GM23338 (cell line): ENCODE data around the gene TTC1. TPM values are rescaled to one million over a fixed set of nuclear protein-coding genes. Genes with fewer than 3 reads are reported as not detected.

ENCODE experiments used
- ATAC-seq: fragments of 200-7000 bp; cut with Tn5 transposase; 3 replicates; pipeline ENCODE4 v1.9.1; 2020
- DNase-seq: peaks from one replicate; pipeline ENCODE4 v3.0.0-alpha.2; 2015; ENCODE audit warnings: low spot score
- H2AFZ ChIP-seq: fragments of 200-600 bp; sonication (generic); 2 replicates; pipeline ENCODE4 v1.8.0; 2016; ENCODE audit warnings: antibody characterized with exemption, mild to moderate bottlenecking, moderate library complexity
- H3F3A ChIP-seq: fragments of 200-600 bp; sonication (generic); replicated peaks from 2 replicates; pipeline ENCODE4 v1.8.0; 2017; ENCODE audit warnings: antibody characterized with exemption, mixed run types, low read depth
- H3K27ac ChIP-seq: fragments of 200-600 bp; sonication (generic); 2 replicates; pipeline ENCODE4 v1.6.1; 2016; ENCODE audit warnings: low read depth
- H3K27me3 ChIP-seq: fragments of 200-600 bp; sonication (generic); 2 replicates; pipeline ENCODE4 v1.8.0; 2016; ENCODE audit warnings: mild to moderate bottlenecking, mixed run types, moderate library complexity; ENCODE audit not compliant: insufficient read depth
- H3K36me3 ChIP-seq: fragments of 200-600 bp; sonication (generic); 2 replicates; pipeline ENCODE4 v1.8.0; 2016; ENCODE audit warnings: mild to moderate bottlenecking; ENCODE audit not compliant: insufficient read depth
- H3K4me1 ChIP-seq: fragments of 200-600 bp; sonication (generic); 2 replicates; pipeline ENCODE4 v1.8.0; 2016; ENCODE audit warnings: mild to moderate bottlenecking, moderate library complexity; ENCODE audit not compliant: insufficient read depth
- H3K4me2 ChIP-seq: fragments of 200-600 bp; sonication (generic); 2 replicates; pipeline ENCODE4 v1.7.1; 2017; ENCODE audit warnings: mixed run types
- H3K4me3 ChIP-seq: fragments of 200-600 bp; sonication (generic); 2 replicates; pipeline ENCODE4 v1.6.1; 2016; ENCODE audit warnings: mixed run types
- H3K79me2 ChIP-seq: fragments of 200-600 bp; sonication (generic); replicated peaks from 2 replicates; pipeline ENCODE4 v1.8.0; 2017; ENCODE audit warnings: mild to moderate bottlenecking; ENCODE audit not compliant: insufficient read depth
- H3K9me2 ChIP-seq: fragments of 200-600 bp; sonication (generic); 2 replicates; pipeline ENCODE4 v1.8.0; 2017; ENCODE audit not compliant: insufficient read depth
- H4K20me1 ChIP-seq: fragments of 200-600 bp; sonication (generic); replicated peaks from 2 replicates; pipeline ENCODE4 v1.8.0; 2017; ENCODE audit warnings: mild to moderate bottlenecking; ENCODE audit not compliant: insufficient read depth
- H3K27ac Mint-ChIP-seq: 2 replicates; pipeline ENCODE4 v1.8.0; 2020; ENCODE audit warnings: inconsistent platforms, mild to moderate bottlenecking, moderate library complexity, mixed read lengths
- H3K27me3 Mint-ChIP-seq: 3 replicates; pipeline ENCODE4 v1.8.0; 2022; ENCODE audit warnings: low read depth, mild to moderate bottlenecking, moderate library complexity, mixed read lengths, inconsistent platforms; ENCODE audit not compliant: insufficient read depth, poor library complexity
- H3K36me3 Mint-ChIP-seq: 3 replicates; pipeline ENCODE4 v1.8.0; 2021; ENCODE audit warnings: low read depth, mild to moderate bottlenecking, inconsistent platforms, moderate library complexity, mixed read lengths
- H3K4me1 Mint-ChIP-seq: 3 replicates; pipeline ENCODE4 v1.8.0; 2020; ENCODE audit warnings: mild to moderate bottlenecking, inconsistent platforms, mixed read lengths
- H3K4me3 Mint-ChIP-seq: 3 replicates; pipeline ENCODE4 v1.8.0; 2021; ENCODE audit warnings: moderate library complexity, mild to moderate bottlenecking, inconsistent platforms, mixed read lengths
- H3K9me3 Mint-ChIP-seq: 3 replicates; pipeline ENCODE4 v1.8.0; 2020; ENCODE audit warnings: moderate library complexity, mild to moderate bottlenecking, inconsistent platforms, mixed read lengths
- CREB1 ChIP-seq: fragments of 250-450 bp; sonication (Bioruptor Pico); IDR thresholded peaks from 2 replicates; pipeline ENCODE4 v1.5.0; 2020; ENCODE audit warnings: low read depth, mild to moderate bottlenecking, moderate library complexity
- EZH2 ChIP-seq: fragments of 200-600 bp; sonication (generic); IDR thresholded peaks from one replicate; pipeline ENCODE4 v1.8.0; 2017; ENCODE audit warnings: antibody characterized with exemption, mild to moderate bottlenecking, low read depth; ENCODE audit not compliant: unreplicated experiment
- EZH2phosphoT487 ChIP-seq: fragments of 200-600 bp; sonication (generic); IDR thresholded peaks from one replicate; pipeline ENCODE4 v1.8.1; 2018; ENCODE audit warnings: antibody characterized with exemption; ENCODE audit not compliant: unreplicated experiment
- JUNB ChIP-seq: IDR thresholded peaks from one replicate; pipeline ENCODE4 v1.6.1; 2016; ENCODE audit warnings: antibody characterized with exemption; ENCODE audit not compliant: unreplicated experiment
- NANOG ChIP-seq: IDR thresholded peaks from 2 replicates; pipeline ENCODE4 v1.6.1; 2016; ENCODE audit warnings: antibody characterized with exemption, borderline replicate concordance
- POLR2AphosphoS5 ChIP-seq: IDR thresholded peaks from 2 replicates; pipeline ENCODE4 v1.6.1; 2016; ENCODE audit warnings: antibody characterized with exemption, low read depth
- STAT1 ChIP-seq: IDR thresholded peaks from one replicate; pipeline ENCODE4 v1.6.1; 2016; ENCODE audit warnings: antibody characterized with exemption; ENCODE audit not compliant: unreplicated experiment
- ZNF114 ChIP-seq: fragments of 250-450 bp; sonication (Bioruptor Pico); IDR thresholded peaks from 2 replicates; pipeline ENCODE4 v1.5.0; 2020; ENCODE audit warnings: mild to moderate bottlenecking, moderate library complexity
- ZNF331 ChIP-seq: fragments of 250-450 bp; sonication (Bioruptor Pico); IDR thresholded peaks from 2 replicates; pipeline ENCODE4 v1.5.0; 2020; ENCODE audit warnings: low read depth, mild to moderate bottlenecking, moderate library complexity
- polyA plus RNA-seq: library from polyadenylated mRNA; unstranded; fragments of >200 nt; fragmentation: Nextera tagmentation; extraction: Ambion mirVana; gene quantifications from 2 replicates; pipeline ENCODE4 v1.2.1, GENCODE V29; 2016
- total RNA-seq: library from RNA; depleted of rRNA; stranded (reverse); fragments of >200 nt; shearing (Covaris generic); gene quantifications from 2 replicates; pipeline ENCODE4 v1.2.3, GENCODE V29; 2014
- TF ChIP-seq, protein P1 (sequence below): IDR thresholded peaks from one replicate; pipeline ENCODE4 v1.6.1; 2018; ENCODE audit warnings: antibody characterized with exemption; ENCODE audit not compliant: unreplicated experiment
- TF ChIP-seq, protein P2 (sequence below): fragments of 250-450 bp; sonication (Bioruptor Pico); IDR thresholded peaks from 2 replicates; pipeline ENCODE4 v1.5.0; 2020; ENCODE audit warnings: mild to moderate bottlenecking, moderate library complexity
- TF ChIP-seq, protein P3 (sequence below), 2 experiments: fragments of 200-600 bp in 1 of 2; sonication (generic) in 1 of 2; conservative IDR thresholded peaks; 2 replicates each; pipeline versions ENCODE4 v1.5.1 to v1.6.1; 2016 to 2017; ENCODE audit warnings: antibody characterized with exemption in 2 of 2, low read depth in 2 of 2, mild to moderate bottlenecking in 2 of 2, moderate library complexity in 1 of 2
- TF ChIP-seq, protein P4 (sequence below): IDR thresholded peaks from 2 replicates; pipeline ENCODE4 v1.6.1; 2016; ENCODE audit warnings: antibody characterized with exemption

Gene TTC1
- total and polyA plus RNA-seq, 2 experiments from 2014 or later: 48.9 to 131 TPM

DNA sequence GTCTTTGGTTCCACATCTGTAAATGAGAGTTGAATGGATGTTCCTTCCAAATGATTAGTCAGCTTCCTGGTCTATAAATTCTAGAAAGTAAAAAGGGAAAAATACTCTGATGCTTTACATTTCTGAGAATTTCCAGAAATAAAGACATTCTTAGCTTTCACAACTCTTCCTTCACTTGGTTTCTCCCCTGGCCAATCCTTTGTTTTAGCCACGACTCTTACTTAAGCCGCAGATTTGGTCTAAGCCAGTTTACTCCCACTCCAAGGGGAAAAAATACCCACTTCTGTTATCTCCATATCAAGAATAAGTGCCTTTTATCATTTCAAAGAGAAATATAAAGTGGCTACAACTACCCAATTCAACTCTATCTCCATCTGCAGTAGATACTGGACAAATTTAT is 80.6 kb downstream of the TTC1 start:
- H3K79me2 ChIP-seq: 0 out of 2 replicates have a peak, but pooled peaks cover 4% of the 10 kb centered on the region
- ATAC-seq: no peak; the same call in 2 of the 3 replicates
- no peak overlapping the region for H3K4me2 ChIP-seq
- H3K9me3 Mint-ChIP-seq: no peaks in the 10 kb centered on the region
- H3K4me3 Mint-ChIP-seq: no peak overlapping the region
- no peak overlapping the region for H2AFZ ChIP-seq
- DNase-seq: no peak
- H3K27me3 ChIP-seq: no peaks in the 10 kb centered on the region
- TF ChIP-seq STAT1 (no peak), CREB1 (no peak), EZH2phosphoT487 (no peak), ZNF331 (CRISPR knock-in tag) (no peak), JUNB (no peak), NANOG (no peak), ZNF114 (CRISPR knock-in tag) (no peak), POLR2AphosphoS5 (no peak), EZH2 (no peak)
- TF ChIP-seq, protein P1, sequence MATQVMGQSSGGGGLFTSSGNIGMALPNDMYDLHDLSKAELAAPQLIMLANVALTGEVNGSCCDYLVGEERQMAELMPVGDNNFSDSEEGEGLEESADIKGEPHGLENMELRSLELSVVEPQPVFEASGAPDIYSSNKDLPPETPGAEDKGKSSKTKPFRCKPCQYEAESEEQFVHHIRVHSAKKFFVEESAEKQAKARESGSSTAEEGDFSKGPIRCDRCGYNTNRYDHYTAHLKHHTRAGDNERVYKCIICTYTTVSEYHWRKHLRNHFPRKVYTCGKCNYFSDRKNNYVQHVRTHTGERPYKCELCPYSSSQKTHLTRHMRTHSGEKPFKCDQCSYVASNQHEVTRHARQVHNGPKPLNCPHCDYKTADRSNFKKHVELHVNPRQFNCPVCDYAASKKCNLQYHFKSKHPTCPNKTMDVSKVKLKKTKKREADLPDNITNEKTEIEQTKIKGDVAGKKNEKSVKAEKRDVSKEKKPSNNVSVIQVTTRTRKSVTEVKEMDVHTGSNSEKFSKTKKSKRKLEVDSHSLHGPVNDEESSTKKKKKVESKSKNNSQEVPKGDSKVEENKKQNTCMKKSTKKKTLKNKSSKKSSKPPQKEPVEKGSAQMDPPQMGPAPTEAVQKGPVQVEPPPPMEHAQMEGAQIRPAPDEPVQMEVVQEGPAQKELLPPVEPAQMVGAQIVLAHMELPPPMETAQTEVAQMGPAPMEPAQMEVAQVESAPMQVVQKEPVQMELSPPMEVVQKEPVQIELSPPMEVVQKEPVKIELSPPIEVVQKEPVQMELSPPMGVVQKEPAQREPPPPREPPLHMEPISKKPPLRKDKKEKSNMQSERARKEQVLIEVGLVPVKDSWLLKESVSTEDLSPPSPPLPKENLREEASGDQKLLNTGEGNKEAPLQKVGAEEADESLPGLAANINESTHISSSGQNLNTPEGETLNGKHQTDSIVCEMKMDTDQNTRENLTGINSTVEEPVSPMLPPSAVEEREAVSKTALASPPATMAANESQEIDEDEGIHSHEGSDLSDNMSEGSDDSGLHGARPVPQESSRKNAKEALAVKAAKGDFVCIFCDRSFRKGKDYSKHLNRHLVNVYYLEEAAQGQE: no peak
- TF ChIP-seq, protein P2, sequence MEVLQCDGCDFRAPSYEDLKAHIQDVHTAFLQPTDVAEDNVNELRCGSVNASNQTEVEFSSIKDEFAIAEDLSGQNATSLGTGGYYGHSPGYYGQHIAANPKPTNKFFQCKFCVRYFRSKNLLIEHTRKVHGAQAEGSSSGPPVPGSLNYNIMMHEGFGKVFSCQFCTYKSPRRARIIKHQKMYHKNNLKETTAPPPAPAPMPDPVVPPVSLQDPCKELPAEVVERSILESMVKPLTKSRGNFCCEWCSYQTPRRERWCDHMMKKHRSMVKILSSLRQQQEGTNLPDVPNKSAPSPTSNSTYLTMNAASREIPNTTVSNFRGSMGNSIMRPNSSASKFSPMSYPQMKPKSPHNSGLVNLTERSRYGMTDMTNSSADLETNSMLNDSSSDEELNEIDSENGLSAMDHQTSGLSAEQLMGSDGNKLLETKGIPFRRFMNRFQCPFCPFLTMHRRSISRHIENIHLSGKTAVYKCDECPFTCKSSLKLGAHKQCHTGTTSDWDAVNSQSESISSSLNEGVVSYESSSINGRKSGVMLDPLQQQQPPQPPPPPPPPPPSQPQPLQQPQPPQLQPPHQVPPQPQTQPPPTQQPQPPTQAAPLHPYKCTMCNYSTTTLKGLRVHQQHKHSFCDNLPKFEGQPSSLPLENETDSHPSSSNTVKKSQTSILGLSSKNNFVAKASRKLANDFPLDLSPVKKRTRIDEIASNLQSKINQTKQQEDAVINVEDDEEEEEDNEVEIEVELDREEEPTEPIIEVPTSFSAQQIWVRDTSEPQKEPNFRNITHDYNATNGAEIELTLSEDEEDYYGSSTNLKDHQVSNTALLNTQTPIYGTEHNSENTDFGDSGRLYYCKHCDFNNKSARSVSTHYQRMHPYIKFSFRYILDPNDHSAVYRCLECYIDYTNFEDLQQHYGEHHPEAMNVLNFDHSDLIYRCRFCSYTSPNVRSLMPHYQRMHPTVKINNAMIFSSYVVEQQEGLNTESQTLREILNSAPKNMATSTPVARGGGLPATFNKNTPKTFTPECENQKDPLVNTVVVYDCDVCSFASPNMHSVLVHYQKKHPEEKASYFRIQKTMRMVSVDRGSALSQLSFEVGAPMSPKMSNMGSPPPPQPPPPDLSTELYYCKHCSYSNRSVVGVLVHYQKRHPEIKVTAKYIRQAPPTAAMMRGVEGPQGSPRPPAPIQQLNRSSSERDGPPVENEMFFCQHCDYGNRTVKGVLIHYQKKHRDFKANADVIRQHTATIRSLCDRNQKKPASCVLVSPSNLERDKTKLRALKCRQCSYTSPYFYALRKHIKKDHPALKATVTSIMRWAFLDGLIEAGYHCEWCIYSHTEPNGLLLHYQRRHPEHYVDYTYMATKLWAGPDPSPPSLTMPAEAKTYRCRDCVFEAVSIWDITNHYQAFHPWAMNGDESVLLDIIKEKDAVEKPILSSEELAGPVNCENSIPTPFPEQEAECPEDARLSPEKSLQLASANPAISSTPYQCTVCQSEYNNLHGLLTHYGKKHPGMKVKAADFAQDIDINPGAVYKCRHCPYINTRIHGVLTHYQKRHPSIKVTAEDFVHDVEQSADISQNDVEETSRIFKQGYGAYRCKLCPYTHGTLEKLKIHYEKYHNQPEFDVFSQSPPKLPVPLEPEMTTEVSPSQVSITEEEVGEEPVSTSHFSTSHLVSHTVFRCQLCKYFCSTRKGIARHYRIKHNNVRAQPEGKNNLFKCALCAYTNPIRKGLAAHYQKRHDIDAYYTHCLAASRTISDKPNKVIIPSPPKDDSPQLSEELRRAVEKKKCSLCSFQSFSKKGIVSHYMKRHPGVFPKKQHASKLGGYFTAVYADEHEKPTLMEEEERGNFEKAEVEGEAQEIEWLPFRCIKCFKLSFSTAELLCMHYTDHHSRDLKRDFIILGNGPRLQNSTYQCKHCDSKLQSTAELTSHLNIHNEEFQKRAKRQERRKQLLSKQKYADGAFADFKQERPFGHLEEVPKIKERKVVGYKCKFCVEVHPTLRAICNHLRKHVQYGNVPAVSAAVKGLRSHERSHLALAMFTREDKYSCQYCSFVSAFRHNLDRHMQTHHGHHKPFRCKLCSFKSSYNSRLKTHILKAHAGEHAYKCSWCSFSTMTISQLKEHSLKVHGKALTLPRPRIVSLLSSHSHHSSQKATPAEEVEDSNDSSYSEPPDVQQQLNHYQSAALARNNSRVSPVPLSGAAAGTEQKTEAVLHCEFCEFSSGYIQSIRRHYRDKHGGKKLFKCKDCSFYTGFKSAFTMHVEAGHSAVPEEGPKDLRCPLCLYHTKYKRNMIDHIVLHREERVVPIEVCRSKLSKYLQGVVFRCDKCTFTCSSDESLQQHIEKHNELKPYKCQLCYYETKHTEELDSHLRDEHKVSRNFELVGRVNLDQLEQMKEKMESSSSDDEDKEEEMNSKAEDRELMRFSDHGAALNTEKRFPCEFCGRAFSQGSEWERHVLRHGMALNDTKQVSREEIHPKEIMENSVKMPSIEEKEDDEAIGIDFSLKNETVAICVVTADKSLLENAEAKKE (CRISPR knock-in tag): no peak
- TF ChIP-seq, protein P3, sequence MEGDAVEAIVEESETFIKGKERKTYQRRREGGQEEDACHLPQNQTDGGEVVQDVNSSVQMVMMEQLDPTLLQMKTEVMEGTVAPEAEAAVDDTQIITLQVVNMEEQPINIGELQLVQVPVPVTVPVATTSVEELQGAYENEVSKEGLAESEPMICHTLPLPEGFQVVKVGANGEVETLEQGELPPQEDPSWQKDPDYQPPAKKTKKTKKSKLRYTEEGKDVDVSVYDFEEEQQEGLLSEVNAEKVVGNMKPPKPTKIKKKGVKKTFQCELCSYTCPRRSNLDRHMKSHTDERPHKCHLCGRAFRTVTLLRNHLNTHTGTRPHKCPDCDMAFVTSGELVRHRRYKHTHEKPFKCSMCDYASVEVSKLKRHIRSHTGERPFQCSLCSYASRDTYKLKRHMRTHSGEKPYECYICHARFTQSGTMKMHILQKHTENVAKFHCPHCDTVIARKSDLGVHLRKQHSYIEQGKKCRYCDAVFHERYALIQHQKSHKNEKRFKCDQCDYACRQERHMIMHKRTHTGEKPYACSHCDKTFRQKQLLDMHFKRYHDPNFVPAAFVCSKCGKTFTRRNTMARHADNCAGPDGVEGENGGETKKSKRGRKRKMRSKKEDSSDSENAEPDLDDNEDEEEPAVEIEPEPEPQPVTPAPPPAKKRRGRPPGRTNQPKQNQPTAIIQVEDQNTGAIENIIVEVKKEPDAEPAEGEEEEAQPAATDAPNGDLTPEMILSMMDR (conservative IDR thresholded peaks at IDR 0.05; ENCODE audit: low read depth in 2 of 2): no peak
- TF ChIP-seq, protein P4, sequence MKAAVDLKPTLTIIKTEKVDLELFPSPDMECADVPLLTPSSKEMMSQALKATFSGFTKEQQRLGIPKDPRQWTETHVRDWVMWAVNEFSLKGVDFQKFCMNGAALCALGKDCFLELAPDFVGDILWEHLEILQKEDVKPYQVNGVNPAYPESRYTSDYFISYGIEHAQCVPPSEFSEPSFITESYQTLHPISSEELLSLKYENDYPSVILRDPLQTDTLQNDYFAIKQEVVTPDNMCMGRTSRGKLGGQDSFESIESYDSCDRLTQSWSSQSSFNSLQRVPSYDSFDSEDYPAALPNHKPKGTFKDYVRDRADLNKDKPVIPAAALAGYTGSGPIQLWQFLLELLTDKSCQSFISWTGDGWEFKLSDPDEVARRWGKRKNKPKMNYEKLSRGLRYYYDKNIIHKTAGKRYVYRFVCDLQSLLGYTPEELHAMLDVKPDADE: no peak
- peaks cover 12% of the 10 kb centered on the region for H3K4me1 Mint-ChIP-seq
- H3K36me3 ChIP-seq: peaks cover 19% of the 10 kb centered on the region
- no peaks in the 10 kb centered on the region for H3F3A ChIP-seq
- H3K27me3 Mint-ChIP-seq: no peaks in the 10 kb centered on the region
- peak overlapping the region; percentile 18 for H3K27ac Mint-ChIP-seq
- no peaks in the 10 kb centered on the region for H3K4me1 ChIP-seq
- no peaks in the 10 kb centered on the region; the same call in 1 of the 2 replicates for H4K20me1 ChIP-seq
- H3K27ac ChIP-seq: peak overlapping the region; percentile 43; the same call in 1 of the 2 replicates
- H3K9me2 ChIP-seq: no peaks in the 10 kb centered on the region
- peaks cover 29% of the 10 kb centered on the region for H3K36me3 Mint-ChIP-seq
- H3K4me3 ChIP-seq: no peak overlapping the region
